ENCODE data around the gene PDCD1.

DNA sequence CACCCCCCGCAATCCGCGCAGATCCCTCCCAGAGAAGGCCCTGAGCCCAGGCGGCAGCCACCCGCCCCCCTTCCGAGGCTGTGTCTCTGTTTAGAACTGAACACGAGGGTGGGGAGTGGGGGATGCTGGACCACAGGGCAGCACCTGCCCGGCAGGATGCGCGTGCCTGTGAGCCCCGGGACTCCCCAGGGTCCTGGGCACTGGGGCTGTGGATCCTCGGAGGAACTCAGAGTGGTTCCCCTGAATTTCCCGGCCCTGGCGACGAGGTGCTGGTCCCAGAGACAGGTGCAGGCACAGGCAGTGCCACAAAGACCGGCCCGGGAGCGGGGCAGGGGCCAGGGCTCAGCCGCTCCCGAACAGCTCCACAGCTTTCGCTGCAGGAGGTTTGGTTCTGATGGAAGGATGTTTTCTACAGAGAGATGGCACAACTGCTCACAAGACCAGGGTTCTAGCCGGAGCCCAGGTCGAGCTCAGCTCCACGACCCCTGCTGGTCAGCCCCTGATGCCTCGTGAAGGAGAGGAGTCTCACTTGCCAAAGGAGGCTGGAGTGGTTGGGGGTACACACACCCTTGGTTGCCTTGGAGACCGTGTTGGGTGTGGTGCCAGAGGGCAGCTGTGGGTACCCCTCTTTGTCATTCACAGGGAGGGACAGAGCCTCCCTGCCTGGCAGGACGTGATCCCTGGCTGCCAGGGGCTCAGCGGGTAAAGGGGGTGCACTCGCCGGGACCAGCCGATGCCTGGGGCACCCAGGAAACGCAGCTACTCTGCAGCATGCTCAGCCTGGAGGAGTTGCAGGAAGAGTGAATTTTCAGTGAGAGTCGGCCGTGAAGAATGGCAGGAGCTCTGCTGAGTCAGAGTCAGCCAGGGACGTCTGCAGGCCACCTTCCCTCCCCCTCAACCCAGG, 54.1 kb downstream of the PDCD1 start:
- TF ChIP-seq, protein P1, sequence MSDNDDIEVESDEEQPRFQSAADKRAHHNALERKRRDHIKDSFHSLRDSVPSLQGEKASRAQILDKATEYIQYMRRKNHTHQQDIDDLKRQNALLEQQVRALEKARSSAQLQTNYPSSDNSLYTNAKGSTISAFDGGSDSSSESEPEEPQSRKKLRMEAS (IDR thresholded peaks at IDR 0.05) = no peak
- TF ChIP-seq JUND (IDR thresholded peaks at IDR 0.05) (no peak), ZNF274 (IDR thresholded peaks at IDR 0.05; ENCODE audit: low read depth, low read length) (no peak), POLR2A (IDR thresholded peaks at IDR 0.05; ENCODE audit: borderline replicate concordance, extremely low read depth, insufficient read depth, insufficient read length) (no peak), RAD21 (IDR thresholded peaks at IDR 0.05; ENCODE audit: low read depth) (no peak), EZH2 (IDR thresholded peaks at IDR 0.05) (no peak), SIN3A (IDR thresholded peaks at IDR 0.05; ENCODE audit: low read depth) (no peak), EZH2phosphoT487 (IDR thresholded peaks at IDR 0.05; ENCODE audit: borderline replicate concordance) (no peak)
- TF ChIP-seq, protein P2, sequence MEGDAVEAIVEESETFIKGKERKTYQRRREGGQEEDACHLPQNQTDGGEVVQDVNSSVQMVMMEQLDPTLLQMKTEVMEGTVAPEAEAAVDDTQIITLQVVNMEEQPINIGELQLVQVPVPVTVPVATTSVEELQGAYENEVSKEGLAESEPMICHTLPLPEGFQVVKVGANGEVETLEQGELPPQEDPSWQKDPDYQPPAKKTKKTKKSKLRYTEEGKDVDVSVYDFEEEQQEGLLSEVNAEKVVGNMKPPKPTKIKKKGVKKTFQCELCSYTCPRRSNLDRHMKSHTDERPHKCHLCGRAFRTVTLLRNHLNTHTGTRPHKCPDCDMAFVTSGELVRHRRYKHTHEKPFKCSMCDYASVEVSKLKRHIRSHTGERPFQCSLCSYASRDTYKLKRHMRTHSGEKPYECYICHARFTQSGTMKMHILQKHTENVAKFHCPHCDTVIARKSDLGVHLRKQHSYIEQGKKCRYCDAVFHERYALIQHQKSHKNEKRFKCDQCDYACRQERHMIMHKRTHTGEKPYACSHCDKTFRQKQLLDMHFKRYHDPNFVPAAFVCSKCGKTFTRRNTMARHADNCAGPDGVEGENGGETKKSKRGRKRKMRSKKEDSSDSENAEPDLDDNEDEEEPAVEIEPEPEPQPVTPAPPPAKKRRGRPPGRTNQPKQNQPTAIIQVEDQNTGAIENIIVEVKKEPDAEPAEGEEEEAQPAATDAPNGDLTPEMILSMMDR (IDR thresholded peaks at IDR 0.05 in 2 of 3, conservative IDR thresholded peaks at IDR 0.05 in 1 of 3; ENCODE audit: borderline replicate concordance in 1 of 3, insufficient read depth in 1 of 3, low read depth in 2 of 3, low read length in 2 of 3) = 0 out of 6 replicates have a peak, but pooled peaks of 1 of the 3 experiments have one; percentile 4
- TF ChIP-seq, protein P3, sequence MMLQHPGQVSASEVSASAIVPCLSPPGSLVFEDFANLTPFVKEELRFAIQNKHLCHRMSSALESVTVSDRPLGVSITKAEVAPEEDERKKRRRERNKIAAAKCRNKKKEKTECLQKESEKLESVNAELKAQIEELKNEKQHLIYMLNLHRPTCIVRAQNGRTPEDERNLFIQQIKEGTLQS (IDR thresholded peaks at IDR 0.05) = no peak

Data from HCT116 (cell line).